Gastrocnemius medialis (tissue), 4 donors: ENCODE measurements around the gene CYP2D6.

Experiments used
- POLR2A ChIP-seq, 2 donors: fragments of 450-650 bp; IDR thresholded peaks; one replicate each; pipeline ENCODE4 v1.6.1; 2017; ENCODE audit warnings: antibody characterized with exemption in 2 of 2, mild to moderate bottlenecking in 2 of 2, moderate library complexity in 2 of 2
- TF ChIP-seq, protein P1 (sequence below), 5 experiments: fragments of 450-650 bp in 3 of 5; fragments of 200-600 bp in 2 of 5; sonication (generic) in 2 of 5; IDR thresholded peaks in 4 of 5; conservative IDR thresholded peaks in 1 of 5; 1 replicate in 4 of 5; 2 replicates in 1 of 5; pipeline ENCODE4 v1.5.1; 2016 to 2019; ENCODE audit warnings: antibody characterized with exemption in 5 of 5, mild to moderate bottlenecking in 3 of 5, moderate library complexity in 3 of 5

DNA sequence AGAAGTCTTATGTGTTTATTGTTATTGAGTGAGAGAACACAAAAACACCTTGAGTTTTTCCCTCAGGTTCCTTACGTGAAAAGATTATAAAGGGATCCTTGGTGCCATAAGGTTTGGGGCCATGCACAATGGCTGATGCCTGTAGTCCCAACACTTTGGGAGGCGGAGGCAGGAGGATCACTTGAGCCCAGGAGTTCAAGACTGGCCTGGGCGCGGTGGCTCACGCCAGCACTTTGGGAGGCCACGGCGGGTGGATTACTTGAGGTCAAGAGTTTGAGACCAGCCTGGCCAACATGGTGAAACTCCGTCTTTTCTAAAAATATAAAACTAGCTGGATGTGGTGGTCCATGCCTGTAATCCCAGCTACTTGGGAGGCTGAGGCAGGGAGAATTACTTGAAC lies 45.7 kb downstream of the CYP2D6 start:
- TF ChIP-seq, protein P1, sequence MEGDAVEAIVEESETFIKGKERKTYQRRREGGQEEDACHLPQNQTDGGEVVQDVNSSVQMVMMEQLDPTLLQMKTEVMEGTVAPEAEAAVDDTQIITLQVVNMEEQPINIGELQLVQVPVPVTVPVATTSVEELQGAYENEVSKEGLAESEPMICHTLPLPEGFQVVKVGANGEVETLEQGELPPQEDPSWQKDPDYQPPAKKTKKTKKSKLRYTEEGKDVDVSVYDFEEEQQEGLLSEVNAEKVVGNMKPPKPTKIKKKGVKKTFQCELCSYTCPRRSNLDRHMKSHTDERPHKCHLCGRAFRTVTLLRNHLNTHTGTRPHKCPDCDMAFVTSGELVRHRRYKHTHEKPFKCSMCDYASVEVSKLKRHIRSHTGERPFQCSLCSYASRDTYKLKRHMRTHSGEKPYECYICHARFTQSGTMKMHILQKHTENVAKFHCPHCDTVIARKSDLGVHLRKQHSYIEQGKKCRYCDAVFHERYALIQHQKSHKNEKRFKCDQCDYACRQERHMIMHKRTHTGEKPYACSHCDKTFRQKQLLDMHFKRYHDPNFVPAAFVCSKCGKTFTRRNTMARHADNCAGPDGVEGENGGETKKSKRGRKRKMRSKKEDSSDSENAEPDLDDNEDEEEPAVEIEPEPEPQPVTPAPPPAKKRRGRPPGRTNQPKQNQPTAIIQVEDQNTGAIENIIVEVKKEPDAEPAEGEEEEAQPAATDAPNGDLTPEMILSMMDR (IDR thresholded peaks at IDR 0.05 in 4 of 5, conservative IDR thresholded peaks at IDR 0.05 in 1 of 5), result no peak
- no peak for TF ChIP-seq POLR2A (IDR thresholded peaks at IDR 0.05)
